ENCODE measurements around the gene TCEAL9. TPM values are rescaled to one million over a fixed set of nuclear protein-coding genes. Genes with fewer than 3 reads are reported as not detected.
"Not testable (repeated sequence)": the region's sequence is repeated elsewhere in the genome, so short reads cannot be mapped to it uniquely, and the experiment has no call there.

The TCEAL9 gene, protein sequence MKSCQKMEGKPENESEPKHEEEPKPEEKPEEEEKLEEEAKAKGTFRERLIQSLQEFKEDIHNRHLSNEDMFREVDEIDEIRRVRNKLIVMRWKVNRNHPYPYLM
- 36.5 TPM for total RNA-seq

DNA sequence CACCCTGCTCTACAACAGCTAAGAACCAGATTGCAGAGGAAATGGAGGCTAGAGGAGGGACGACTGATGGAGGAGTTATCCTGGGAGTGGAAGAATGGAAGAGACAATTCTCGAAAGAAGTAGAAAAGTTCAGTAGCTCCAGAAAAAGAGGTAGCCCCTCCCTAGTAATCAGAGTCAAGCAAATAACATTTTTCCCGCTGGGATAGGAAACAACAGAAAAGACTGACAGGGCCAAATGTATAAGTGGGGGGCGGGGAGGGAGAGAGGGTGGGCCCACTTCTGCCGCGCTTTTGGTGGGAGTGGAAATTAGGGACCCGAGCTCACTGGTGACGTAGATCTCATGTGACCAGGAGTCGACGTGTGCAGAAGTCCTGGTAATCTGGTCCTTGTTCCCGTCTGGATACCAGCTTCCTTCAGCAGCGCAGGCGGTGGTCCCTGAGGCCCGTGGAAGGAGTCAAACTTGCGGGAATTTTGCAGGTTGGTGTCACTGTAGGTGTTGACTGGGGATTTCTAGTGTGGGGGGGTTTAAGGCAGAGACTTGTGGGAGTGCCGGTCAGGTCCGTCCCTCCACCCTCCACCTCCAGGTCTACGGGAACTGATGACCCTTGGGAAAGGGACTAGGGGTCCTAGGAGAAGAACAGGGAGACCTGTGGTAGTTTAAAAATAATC, at the start of gene TCEAL9:
Gene TCEAL9 (plus strand): TSS at position 377 of the 669 bp plus-strand sequence. CDS start 1,179 bp downstream, outside the sequence.
- no peak for DNase-seq

DNA sequence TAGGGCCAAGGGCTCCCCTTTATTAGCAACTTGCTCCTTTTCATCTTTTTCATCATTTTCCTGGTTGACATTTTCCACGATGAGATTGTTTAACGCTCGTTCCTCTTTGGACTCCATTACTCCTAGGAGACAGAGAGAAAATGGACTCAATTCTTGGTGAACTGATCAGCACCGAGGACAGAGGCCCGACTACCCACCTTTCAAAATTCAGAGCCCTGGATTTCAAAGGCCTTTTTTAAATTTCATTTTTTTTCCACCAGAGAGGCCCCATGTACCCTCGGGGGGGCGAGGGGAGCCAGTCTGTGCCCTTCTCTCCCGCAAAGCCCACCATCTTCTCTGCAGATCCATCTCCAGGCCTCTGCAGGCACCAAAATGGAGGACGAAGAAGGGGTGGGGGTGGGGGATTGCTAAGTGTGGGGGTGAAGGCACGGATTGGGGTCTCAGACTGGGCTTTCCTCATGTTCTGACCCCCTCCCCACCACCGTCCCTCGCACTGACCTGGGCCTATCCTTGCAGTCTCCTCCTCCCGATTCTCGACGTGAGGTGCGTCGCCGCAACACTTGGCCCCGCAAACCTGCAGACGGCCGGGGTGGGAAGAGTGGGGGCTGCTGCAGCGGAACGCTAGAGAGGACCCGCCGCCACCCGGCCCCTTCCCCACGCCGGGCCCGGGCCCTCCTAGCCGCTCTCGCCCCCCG, 46.3 kb upstream of the TCEAL9 start:
- no peak for DNase-seq

DNA sequence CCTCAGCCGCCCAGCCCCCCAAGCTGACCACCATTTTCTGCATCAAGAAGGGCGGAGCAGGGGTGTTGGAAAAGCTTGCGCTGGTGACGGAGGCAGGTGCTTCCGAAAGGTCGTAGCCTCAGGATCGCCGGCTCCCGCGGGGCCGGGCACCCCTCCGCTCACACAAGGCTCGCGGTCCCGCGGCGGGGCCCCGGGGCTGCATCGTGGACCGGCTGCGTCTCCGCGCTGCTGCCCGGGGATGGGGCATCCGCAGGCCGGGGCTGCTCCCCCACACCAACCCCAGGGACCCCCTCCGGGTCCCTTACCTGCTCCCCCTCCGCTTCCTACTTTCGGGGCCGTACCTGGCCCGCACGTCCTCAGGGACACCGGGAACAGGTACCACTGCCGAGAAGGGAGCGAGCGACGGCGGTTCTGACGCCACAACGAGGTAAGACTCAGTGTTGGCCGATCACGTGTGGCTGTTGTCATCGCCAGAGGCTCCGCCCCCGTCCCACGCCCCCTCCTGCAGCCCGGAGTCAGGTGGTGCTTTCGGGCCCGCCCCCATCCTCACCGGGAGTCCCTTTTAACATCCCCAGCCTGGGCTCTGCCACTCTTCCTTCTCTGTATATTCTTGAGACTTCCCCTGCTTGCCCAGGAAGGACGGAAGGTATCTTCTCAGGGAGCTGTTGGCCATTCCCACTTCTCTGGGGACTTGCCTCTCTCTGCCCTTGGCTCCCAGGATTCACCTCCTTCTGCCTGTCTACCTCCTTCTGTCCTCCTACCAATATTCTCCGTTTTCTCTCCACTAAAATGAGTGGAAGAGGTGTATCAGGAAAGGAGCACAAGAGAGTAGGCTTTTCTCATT, 45.5 kb upstream of the TCEAL9 start, which contains the start of gene BEX2:
Gene BEX2 (minus strand): TSS at position 436 of the 844 bp plus-strand sequence. CDS start 1,014 bp downstream, outside the sequence.
- DNase-seq: peak; percentile 74

DNA sequence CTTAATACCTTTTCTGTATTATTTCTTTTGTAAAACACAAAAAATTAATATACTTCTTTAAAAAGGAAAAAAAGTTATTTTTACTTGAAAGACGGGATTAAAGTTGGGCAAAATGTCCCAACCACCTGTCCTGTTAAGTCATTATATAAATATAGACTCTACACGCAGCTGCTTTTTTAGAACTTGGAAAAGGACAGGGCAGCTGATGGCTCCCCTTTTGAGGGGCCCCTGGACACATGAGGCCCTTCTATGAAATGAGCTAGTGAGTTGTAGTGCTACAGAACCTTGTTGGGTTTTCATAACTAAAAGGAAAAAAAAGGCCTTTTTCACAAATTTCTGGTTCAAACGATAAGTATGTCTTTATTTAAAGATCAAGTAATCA, 44.9 kb upstream of the TCEAL9 start:
- no peak for DNase-seq

DNA sequence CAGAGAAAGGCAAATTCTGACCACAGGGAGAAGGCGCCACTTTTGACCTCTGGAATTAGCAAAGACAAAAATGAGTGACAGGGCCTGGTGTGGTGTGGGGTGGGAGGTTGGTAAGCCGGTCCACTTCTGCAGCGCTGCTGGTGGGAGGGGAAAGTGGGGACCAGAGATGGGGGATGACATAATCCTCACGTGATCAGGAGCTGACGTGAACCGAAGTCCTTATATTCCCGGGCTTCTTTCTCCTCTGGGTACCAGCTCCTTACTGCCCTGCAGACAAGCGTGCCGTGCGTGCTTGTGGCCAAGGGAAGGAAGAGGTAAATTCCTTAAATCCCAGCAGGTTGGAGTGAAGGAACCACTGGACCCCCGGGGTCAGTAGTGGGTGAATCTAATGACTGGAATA, 26.3 kb upstream of the TCEAL9 start, which contains the start of gene TCEAL7:
Gene TCEAL7 (plus strand): TSS at position 249 of the 400 bp plus-strand sequence. CDS start 1,165 bp downstream, outside the sequence.
- DNase-seq: peak; percentile 35

DNA sequence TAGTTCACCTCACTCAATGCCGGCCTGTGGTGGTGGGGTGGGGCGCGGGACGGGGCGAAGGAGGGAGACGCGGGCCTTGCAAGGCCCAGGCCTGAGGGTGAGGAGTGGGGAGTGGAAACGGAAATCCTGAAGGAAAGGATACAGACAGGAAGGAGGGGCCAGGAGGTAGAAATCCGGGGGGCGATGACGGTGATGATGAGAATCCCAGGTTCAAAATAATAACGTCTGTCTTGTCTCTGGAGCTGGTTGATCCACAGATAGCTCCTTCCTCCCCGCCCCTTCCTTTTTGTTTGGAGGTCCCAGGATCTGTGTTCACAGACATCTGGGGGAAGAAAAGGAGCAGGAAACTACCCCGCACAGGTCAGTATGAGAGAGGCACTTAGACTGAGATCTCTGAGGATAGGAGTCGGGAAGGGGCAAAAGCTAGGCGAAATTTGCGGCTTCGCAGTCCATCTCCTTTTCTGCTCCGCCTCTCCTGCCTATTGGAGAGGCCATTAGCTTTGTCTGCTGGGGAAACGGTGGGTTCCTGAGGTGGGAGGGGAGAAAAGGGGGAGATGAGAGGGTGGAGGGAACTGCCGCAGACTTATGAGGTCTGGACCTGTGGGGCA, 25.5 kb upstream of the TCEAL9 start:
- DNase-seq: peak; percentile 8

DNA sequence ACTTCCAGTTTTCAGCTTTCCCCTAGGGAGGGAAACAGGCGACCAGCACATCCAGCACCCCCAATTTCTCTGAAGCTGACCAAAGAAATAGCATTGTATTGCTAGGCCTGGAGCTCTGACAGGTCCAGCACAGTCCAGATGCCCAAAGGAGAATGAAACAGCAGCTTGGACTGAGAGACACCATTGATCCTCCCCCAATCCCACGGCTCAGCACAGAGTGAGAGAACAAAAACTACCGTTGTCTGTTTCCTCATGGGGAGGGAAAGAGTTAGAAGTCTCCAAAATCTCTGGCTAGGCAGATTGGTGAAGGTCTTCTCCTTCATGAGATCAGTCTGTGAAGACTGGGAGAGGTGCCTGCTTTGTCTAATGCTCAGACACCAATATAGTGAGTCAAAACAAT, 17.6 kb upstream of the TCEAL9 start:
- no peak for DNase-seq

DNA sequence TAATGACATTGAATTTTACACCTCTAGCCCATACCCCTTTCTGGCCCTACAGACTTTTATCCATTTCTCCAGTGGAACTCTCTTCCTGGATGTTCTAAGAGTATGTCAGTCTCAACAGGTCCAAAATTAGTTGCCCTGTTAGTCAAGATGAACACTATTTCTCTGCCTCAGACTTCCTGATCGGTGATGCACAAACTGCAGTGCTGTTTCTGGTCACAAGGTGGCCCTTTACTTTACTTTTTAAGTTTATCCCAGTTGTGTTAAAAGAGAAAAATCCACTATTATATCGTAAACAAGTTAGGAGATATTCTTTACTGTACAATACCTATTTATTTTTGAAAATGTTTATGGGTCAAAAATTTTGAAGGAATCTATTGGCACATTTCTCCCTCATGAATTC, 13.2 kb upstream of the TCEAL9 start:
- peak; percentile 2 for DNase-seq

DNA sequence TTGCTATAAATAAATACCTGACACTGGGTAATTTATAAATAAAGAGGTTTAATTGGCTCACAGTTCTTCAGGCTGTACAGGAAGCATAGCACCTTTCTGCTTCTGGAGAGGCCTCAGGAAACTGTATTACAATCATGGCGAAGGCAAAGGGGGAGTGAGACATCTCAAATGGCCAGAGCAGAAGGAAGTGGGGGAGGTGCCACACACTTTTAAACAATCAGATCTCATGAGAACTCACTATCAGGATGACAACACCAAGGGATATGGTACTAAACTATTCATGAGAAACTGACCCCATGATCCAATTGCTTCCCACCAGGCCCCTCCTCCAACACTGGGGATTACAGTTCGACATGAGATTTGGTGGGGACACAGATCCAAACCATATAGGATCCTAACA, 11.7 kb upstream of the TCEAL9 start:
- no peak for DNase-seq

DNA sequence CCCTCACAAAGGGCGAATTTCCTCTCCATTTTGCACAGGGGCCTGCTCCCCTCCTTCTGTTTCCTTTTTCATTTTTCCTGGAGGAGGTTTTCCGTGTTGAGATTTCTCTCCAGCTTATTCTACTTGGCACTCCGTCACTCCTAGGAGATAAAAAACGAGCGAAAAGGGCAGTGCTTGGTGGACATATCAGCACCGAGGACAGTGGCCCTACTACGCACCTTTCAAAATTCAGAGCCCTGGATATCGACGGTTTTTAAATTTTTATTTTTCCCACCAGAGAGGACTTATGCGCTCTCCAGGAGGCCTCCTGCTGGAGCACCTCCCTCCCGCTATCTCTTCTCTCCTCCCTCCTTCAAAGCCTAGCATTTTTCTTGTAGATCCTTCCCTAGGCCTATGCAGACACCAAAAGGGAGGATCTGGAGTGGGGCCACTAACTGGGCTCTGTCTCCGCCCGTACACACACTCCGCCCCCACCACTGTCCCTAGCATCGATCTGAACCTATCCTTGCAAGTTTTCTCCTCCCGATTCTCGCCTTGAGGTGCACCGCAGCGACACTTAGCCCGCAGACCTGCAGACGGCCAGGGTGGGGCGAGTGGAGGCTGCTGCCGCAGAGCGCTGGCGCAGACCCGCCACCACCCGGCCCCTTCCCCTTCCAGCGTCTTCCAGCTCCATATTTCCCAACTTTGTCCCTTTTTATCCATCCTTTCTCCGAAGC, 8.5 kb upstream of the TCEAL9 start:
- no peak for DNase-seq

DNA sequence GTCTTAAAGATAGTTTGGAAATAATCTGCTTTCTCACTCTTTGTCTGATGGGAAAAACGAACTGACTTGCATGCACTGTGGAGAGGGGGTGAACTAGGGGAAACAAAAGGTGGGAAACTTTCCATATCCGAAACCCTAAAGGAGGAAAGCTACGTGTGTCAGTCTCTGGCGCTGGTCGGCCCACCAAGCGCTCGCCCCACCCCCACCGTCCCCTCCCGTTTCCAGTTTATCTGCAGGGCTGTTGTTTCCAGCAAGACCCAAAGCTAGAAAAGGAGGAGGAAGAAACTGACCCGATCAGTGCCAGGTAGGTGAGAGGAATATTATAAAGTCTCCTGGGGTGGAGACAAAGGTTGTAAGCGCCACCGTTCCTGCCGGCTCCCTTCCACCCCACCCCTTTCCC, 552 bp downstream of the TCEAL9 start:
- no peak for DNase-seq

DNA sequence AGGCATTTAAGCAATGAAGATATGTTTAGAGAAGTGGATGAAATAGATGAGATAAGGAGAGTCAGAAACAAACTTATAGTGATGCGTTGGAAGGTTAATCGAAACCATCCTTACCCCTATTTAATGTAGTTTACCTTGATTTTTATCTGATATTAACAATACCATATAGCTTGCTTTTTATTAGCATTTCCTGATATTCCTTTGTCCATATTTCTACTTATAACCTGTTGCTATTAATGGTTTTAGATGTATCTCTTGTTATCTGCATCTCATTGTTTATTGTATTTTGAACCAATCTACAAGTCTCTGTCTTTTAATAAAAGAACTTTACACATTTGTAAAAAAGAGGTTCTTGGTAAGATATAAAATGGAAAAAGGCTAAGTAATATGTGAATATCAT, 1.6 kb downstream of the TCEAL9 start:
- no peak for DNase-seq

DNA sequence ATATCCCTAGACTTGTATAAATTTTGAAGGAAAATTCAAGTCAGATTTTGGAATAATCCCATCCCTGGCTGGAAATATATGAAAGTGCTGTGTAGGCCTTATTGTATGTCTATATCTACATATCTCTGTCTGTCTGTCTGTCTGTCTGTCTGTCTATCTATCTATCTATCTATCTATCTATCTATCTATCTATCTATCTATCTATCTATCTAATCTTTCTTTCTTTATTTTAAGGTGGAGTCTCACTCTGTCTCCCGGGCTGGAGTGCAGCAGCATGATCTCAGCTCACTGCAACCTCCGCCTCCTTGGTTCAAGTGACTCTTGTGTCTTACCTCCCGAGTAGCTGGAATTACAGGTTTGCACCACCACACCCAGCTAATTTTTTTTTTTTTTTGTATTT, 3.3 kb downstream of the TCEAL9 start:
- not testable (repeated sequence) for DNase-seq

DNA sequence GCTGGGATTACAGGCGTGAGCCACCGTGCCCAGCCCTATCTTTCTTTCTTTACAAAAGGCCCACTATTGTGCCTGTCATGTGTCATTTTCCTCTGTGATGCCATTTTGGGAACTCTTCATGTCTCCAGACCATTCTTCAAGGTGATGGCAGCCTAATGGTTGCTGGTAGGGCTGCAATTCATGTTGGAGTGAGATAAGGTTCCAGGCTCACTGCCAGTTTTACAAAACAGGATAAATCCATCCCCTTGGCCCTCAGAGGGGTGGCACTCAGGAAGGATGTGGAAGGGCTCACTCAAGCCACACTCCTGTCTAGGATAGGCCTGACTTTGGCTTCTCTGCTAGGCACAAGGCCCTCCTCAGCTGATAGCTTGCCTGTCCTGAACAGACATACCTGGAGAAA, 3.8 kb downstream of the TCEAL9 start:
- no peak for DNase-seq

DNA sequence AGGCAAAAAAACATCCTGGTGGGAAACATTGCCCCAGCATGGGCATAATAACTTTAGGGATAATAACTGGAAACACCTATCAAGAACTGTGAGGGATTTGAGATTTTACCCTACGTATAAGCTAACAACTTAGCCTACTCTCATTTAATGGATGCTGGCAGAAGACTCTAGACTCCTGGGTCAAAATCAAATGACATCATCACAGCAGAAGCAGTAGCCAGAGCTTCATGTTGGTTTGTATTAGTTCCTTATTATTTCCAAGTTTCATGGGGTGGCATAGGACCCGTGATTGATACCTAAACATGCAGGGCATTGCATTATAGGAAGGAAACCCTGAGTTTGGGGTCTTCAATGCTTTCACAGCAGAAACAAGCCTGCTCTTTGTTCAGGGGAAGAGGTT, 4.6 kb downstream of the TCEAL9 start:
- DNase-seq: no peak

DNA sequence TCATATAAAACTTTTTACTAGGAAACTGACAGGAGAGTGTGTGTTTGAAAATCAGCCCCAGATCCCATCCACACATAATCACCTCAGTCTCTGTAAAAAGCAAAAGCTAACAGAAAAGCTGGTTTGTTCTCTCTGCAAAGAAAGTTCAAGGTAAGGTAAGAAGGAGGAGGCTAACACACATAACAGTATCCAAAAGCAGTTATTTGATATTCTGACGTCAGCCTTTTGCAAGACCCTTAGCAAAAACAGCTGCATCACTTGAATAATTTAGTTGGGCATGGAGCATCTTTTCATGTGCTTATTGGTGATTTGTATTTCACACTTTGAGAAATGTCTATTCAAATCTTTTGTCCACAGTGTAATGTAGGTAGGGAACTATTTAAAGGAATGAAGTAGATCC, 5.5 kb downstream of the TCEAL9 start:
- DNase-seq: no peak

DNA sequence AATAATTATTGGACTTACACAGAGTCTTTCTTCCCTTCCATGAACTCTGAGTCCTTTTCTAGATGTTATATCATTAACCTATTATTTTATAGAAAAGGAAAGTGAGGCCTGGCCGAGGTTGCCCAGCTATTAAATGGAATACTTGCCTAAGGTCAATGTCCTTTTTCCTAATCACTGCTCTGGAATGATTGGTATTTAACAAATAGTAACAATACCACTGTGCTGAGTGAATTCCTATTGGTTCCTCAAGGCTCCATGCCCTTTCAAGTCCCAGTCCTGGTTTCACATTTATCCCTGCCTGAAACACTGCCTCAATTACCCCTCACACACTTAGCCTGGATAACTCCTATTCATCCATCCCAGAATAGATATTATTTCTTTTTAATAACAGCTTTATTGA, 6.2 kb downstream of the TCEAL9 start:
- no peak for DNase-seq

DNA sequence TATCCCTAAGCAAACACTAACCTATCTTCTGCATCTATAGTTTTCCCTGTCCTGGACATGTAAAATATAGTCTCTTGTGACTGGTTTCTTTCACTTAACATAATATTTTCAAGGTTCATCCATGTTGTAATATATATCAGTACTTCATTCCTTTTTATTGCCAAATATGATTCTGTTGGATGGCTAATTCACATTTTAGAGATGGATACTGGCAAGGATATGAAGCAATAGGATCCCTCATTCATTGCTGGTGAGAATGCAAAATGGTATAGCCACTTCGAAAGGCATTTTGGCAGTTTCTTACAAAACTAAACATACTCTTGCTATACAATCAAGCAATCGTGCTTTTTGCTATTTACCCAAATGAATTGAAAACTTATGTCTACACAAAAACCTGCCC, 6.7 kb downstream of the TCEAL9 start:
- no peak for DNase-seq

DNA sequence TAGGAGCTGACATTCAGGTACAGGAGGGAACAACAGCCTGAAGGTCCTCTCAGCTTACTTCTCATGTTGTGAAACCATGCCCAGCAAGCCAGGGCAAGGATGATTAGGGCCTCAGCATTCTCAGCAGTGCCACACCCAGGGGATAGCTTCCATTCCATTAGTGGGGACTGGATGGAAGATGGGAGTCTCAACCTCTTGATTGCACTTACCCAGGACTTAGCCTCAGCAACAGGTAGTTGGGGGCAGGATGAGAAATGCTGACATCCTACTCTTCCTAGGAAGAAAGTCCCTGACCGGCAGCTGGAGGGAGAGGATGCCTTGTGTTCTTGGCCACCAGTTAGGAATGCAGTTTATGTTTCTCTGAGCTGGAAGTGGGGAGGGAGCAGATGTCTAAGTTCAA, 11.2 kb downstream of the TCEAL9 start:
- DNase-seq: no peak

DNA sequence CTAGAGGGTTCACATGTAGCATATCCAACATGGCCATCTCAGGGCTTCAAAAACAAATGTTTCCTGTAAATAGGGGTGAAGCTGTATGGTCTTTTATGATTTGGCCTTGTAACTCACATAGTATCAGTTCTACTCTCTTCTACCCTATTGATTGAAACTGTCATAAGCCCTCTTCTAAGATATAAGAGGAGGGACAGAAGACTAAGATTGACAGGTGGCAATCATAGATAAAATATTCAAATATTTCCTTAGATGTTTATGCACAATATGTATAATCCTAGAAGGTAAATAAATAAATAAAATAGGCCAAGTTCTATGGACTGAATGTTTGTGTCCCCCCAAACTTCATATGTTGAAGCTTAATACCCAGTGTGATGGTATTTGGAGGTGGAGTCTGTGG, 13.2 kb downstream of the TCEAL9 start:
- DNase-seq: no peak

DNA sequence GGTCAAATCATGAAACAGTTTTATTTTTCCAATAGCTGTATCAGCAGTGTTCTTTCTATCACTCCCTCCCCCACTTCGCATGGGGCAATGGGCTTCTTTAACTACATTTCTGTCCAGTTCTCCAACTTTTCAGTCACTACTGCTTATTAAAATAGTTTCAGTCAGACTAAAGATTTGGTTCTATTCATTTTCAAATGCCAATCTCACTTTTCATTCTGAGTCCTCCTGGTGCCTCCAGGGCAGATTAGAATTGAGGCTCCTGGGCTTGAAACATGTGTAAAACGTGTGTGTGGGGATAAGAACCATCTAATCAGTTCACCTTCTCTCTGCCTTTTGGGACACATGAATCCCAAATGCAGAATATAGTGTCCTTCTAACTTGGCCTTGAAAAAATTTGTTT, 16.6 kb downstream of the TCEAL9 start:
- DNase-seq: no peak

DNA sequence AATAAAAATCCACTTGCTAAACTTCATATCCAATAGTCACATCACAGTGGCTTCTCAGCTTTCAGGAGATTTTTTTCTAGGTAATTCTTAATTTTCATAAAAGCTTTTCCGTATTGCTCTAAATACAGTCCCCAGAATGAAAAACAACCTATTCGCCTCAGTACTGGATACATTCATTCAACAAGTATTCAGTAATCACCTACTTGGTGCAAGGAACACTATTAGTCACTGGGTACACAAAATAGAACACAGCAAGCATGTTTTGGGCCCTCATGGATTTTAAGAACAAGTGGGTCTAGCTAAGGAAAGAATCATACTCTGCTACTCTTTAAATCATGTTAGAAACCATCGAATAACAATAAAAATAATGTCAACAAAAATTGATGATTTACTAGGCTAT, 17.3 kb downstream of the TCEAL9 start:
- DNase-seq: no peak
